ENCODE measurements around the gene IGF2BP3.
A peak's percentile ranks its signal among the peaks of the same experiment; 100 is the strongest.

The IGF2BP3 gene

DNA sequence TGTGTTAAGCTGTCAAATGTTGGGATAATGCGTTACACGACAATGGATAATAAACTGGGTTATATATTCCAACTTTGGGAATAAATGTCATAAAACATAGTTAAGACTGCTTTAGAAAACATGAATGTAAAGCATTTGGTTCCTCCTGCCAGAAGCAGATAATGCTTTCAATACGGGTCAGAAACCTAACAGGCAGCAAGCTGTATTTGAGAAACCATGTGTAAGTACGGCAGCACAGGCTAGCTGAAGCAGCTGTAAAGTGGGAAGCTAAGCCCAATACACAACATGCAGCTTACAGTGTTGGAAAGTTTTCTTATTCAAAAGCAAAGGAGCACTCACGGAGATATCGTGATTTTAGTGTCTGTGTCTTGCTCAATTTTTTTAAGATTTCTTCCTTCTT, 124.7 kb downstream of the IGF2BP3 start:
- H3K4me1 Mint-ChIP-seq: peaks cover 2% of the 10 kb centered on the region
- H3K27me3 Mint-ChIP-seq (ENCODE audit: low read depth, poor library complexity): no peaks in the 10 kb centered on the region
- DNase-seq: no peak
- no peaks in the 10 kb centered on the region for H3K9me3 Mint-ChIP-seq
- no peak overlapping the region for H3K4me3 Mint-ChIP-seq
- H3K36me3 Mint-ChIP-seq (ENCODE audit: low read depth): peaks cover 84% of the 10 kb centered on the region
- H3K27ac Mint-ChIP-seq: no peak overlapping the region
- TF ChIP-seq, protein P1, sequence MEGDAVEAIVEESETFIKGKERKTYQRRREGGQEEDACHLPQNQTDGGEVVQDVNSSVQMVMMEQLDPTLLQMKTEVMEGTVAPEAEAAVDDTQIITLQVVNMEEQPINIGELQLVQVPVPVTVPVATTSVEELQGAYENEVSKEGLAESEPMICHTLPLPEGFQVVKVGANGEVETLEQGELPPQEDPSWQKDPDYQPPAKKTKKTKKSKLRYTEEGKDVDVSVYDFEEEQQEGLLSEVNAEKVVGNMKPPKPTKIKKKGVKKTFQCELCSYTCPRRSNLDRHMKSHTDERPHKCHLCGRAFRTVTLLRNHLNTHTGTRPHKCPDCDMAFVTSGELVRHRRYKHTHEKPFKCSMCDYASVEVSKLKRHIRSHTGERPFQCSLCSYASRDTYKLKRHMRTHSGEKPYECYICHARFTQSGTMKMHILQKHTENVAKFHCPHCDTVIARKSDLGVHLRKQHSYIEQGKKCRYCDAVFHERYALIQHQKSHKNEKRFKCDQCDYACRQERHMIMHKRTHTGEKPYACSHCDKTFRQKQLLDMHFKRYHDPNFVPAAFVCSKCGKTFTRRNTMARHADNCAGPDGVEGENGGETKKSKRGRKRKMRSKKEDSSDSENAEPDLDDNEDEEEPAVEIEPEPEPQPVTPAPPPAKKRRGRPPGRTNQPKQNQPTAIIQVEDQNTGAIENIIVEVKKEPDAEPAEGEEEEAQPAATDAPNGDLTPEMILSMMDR (IDR thresholded peaks at IDR 0.05): no peak

DNA sequence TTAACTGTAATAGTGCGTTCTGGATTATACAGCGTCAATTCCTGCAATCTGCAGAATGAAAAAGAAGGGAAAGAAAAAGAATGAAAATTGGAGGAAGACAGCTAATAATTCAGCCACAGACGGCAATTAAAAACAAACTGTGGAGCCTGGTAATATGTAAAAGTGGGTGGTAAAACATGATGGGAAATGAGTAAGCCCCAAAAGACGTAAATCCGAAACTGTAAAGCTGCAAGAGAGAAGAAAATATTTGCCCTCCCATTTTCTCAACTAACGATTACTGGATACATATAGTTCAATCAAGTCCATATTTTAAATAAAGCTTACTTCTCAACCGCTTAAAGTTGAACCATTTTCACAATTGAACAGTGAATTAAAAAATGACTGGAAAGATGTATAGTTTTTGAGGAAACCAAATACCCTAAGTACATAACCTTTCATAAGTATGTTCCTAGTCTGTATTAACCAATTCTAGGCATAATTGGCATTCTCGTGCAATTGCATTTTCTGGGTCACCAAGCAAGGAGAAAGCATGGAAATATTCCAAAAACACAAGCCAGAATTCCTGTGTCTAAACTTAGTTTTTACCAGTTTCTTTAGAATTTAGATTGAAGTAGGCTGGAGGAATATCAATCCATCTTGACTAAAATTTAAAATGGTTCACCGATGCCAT, 126.3 kb downstream of the IGF2BP3 start:
- H3K36me3 Mint-ChIP-seq (ENCODE audit: low read depth): peaks cover 88% of the 10 kb centered on the region
- TF ChIP-seq, protein P1 (IDR thresholded peaks at IDR 0.05): no peak
- H3K27ac Mint-ChIP-seq: peak overlapping the region; percentile 75
- no peak overlapping the region for H3K4me3 Mint-ChIP-seq
- no peaks in the 10 kb centered on the region for H3K27me3 Mint-ChIP-seq (ENCODE audit: low read depth, poor library complexity)
- no peaks in the 10 kb centered on the region for H3K9me3 Mint-ChIP-seq
- DNase-seq: no peak
- H3K4me1 Mint-ChIP-seq: no peaks in the 10 kb centered on the region

DNA sequence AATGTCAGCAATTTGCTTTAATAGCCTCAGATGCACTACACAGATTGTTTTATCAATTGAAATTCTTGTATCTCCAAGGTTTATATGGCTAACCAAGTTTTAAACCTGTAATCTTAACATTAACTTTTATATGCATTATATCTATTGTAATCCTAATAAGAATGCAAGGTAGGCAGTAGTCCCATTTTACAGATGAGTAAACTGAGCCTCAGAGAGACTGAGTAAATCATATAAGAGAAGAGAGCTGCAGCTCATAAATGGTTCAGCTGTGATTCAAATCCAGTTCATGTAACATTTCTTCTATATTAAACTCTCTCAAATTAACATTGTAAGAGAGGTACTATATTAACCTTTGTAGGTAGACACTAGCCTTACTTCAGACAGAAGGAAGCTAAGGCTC, 127.2 kb downstream of the IGF2BP3 start:
- Mint-ChIP-seq H3K4me1 (no peaks in the 10 kb centered on the region), H3K36me3 (ENCODE audit: low read depth) (peaks cover 88% of the 10 kb centered on the region), H3K27ac (no peak overlapping the region), H3K4me3 (no peak overlapping the region), H3K27me3 (ENCODE audit: low read depth, poor library complexity) (no peaks in the 10 kb centered on the region), H3K9me3 (no peaks in the 10 kb centered on the region)
- DNase-seq: no peak
- TF ChIP-seq, protein P1 (IDR thresholded peaks at IDR 0.05): no peak

DNA sequence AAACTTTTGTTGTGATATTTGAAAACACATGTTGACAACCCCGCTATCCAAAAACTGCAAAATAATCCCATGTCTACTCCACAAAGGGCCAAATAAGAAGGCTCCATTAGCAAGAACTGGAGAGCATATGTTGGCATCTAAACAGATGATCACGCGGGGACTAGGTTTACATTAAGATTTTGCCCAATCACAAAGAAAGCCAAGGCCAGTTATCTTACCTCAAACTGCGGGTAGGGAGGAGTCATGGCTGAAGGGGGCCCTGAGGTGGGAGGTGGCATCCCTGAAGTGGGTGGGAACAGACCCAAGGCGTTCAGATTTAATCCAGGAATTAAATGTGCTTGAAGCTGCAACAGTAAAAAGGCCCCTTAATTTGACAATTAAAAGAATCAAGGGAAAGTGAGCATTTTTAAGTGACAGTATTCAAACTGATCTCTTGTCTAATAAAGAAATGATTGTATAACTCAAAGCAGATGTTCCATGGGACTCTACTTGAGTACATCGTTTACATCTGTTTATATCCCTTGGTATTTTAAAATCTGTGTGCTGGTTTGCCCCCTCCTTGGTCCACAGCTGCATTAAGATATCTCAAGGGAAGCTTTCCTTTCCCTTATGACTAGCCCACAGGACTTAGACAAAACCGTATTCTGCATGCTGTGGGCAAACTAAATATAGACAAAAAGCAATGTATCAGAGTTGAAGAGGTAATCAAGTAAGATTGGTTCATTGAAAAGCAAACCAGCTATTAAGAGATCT, 128.3 kb downstream of the IGF2BP3 start:
- TF ChIP-seq, protein P1 (IDR thresholded peaks at IDR 0.05): no peak
- Mint-ChIP-seq H3K27me3 (ENCODE audit: low read depth, poor library complexity) (peaks cover 4% of the 10 kb centered on the region), H3K9me3 (no peaks in the 10 kb centered on the region), H3K27ac (peak overlapping the region; percentile 23), H3K36me3 (ENCODE audit: low read depth) (peaks cover 88% of the 10 kb centered on the region), H3K4me3 (no peak overlapping the region), H3K4me1 (no peaks in the 10 kb centered on the region)
- no peak for DNase-seq

DNA sequence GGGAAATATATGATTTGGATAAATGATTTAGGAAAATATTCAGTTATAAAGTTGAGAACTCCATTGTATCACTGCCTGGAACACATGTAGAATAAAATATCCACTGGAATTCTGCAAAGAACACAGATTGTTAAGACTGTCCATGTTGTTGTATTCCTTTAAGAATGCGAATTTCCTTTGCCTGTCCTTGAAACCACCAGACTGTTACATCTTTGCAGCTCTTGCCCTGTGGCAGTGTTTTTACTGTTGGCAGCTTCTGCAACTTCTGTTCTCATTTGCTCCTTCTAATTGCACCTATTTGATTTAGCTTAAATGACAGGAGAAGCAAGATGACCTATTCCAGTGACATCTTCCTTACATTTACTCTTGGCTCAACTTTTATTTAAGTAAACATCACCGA, 131.4 kb downstream of the IGF2BP3 start:
- peaks cover 86% of the 10 kb centered on the region for H3K36me3 Mint-ChIP-seq (ENCODE audit: low read depth)
- H3K27ac Mint-ChIP-seq: no peak overlapping the region
- no peaks in the 10 kb centered on the region for H3K4me1 Mint-ChIP-seq
- peaks cover 4% of the 10 kb centered on the region for H3K27me3 Mint-ChIP-seq (ENCODE audit: low read depth, poor library complexity)
- TF ChIP-seq, protein P1 (IDR thresholded peaks at IDR 0.05): no peak
- H3K9me3 Mint-ChIP-seq: no peaks in the 10 kb centered on the region
- H3K4me3 Mint-ChIP-seq: no peak overlapping the region
- no peak for DNase-seq

Data from nephron progenitor cell (in vitro differentiated cells).